ENCODE measurements around the gene WTIP. TPM values are rescaled to one million over a fixed set of nuclear protein-coding genes. Genes with fewer than 3 reads are reported as not detected.
"Not testable (repeated sequence)": the region's sequence is repeated elsewhere in the genome, so short reads cannot be mapped to it uniquely, and the experiment has no call there.

The WTIP gene
- total RNA-seq, 1 experiment from 2014 or later = 73.6 TPM

- ChIA-PET CTCF (no interaction called here), POLR2A (interaction anchor here (0.6 kb wide), 2 partner anchors 11 to 127 kb away, joined by 3 to 11 read pairs; no protein-coding TSS in a partner anchor)
- no TSS peak for BruUV-seq (replicated peaks)
Measured at GRCh38 chr19:34475975-34476594, 5.5 kb upstream of the WTIP start.

GRCh38 chr19:34478496-34478895 is 3.1 kb upstream of the WTIP start:
- H3K36me3 ChIP-seq (ENCODE audit: control insufficient read depth, insufficient read depth, low read length); BruUV-seq (replicated peaks); H3K4me3 ChIP-seq (ENCODE audit: low read depth in 2 of 2, low read length in 2 of 2); H3K27me3 ChIP-seq (ENCODE audit: control insufficient read depth, insufficient read depth, low read length); ATAC-seq; H3K27ac ChIP-seq (ENCODE audit: low read length); CTCF ChIA-PET; in situ Hi-C loops (cut with HindIII; ENCODE audit: low pct_unique_long_range_greater_than_20kb, low sequenced_read_pairs); intact Hi-C loops (cut with micrococcal nuclease; ENCODE audit: unreplicated experiment); H3K4me1 ChIP-seq (ENCODE audit: control insufficient read depth, insufficient read depth, low read length); DNase-seq (ENCODE audit: low read depth, low spot score); H3K9me3 ChIP-seq (ENCODE audit: control insufficient read depth, insufficient read depth, low read depth, low read length): not testable (repeated sequence)
- POLR2A ChIA-PET = interaction anchor here (0.5 to 0.6 kb wide), 2 partner anchors 43 to 1203 kb away, joined by 5 to 7 read pairs; no protein-coding TSS in a partner anchor

More at GRCh38 chr19:34475975-34476594, 5.5 kb upstream of the WTIP start:
- H3K9me3 ChIP-seq (ENCODE audit: control insufficient read depth, insufficient read depth, low read depth, low read length) = no peaks in the 10 kb centered on the region
- no peak overlapping the region for H3K27ac ChIP-seq (ENCODE audit: low read length)
- TF ChIP-seq POLR2AphosphoS5 (IDR thresholded peaks at IDR 0.05; ENCODE audit: low read depth, low read length) = no peak
- TF ChIP-seq REST (IDR thresholded peaks at IDR 0.05; ENCODE audit: insufficient read depth in 1 of 2, low read depth in 2 of 2, low read length in 1 of 2) = no peak
- TF ChIP-seq SIN3A (IDR thresholded peaks at IDR 0.05; ENCODE audit: borderline replicate concordance, insufficient read depth, low read depth, low read length) = no peak
- no peak for TF ChIP-seq TCF7L2 (IDR thresholded peaks at IDR 0.05; ENCODE audit: low read depth, low read length)
- TF ChIP-seq CTCF (IDR thresholded peaks at IDR 0.05) = no peak
- DNase-seq (ENCODE audit: low read depth, low spot score) (no peak), ATAC-seq (no peak)
- peaks cover 5% of the 10 kb centered on the region for H3K36me3 ChIP-seq (ENCODE audit: control insufficient read depth, insufficient read depth, low read length)
- no peaks in the 10 kb centered on the region for H3K27me3 ChIP-seq (ENCODE audit: control insufficient read depth, insufficient read depth, low read length)
- H3K4me1 ChIP-seq (ENCODE audit: control insufficient read depth, insufficient read depth, low read length) = peaks cover 5% of the 10 kb centered on the region
- intact Hi-C loops (cut with micrococcal nuclease; ENCODE audit: unreplicated experiment) (no loop called here), in situ Hi-C loops (cut with HindIII; ENCODE audit: low pct_unique_long_range_greater_than_20kb, low sequenced_read_pairs) (no loop called here)
- H3K4me3 ChIP-seq (ENCODE audit: low read depth in 2 of 2, low read length in 2 of 2) = no peak overlapping the region

DNA sequence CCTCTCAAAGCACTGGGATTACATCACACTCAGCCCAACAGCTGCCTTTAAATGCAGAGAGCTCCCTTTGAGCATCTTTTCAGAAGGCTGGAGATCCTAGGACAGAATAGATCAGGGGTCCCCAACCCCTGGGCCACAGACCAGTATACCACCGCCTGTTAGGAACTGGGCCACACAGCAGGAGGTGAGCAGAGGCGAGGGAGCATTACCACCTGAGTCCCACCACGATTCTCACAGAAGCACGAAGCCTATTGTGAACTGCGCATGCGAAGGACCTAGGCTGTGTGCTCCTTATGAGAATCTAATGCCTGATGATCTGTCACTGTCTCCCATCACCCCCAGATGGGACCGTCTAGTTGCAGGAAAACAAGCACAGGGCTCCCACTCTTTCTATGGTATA is 2.2 kb upstream of the WTIP start:
- Histone ChIP-seq H3K4me3 (ENCODE audit: low read depth in 2 of 2, low read length in 2 of 2) (no peak overlapping the region), H3K27me3 (ENCODE audit: control insufficient read depth, insufficient read depth, low read length) (no peaks in the 10 kb centered on the region), H3K4me1 (ENCODE audit: control insufficient read depth, insufficient read depth, low read length) (peaks cover 15% of the 10 kb centered on the region), H3K27ac (ENCODE audit: low read length) (no peak overlapping the region), H3K36me3 (ENCODE audit: control insufficient read depth, insufficient read depth, low read length) (no peaks in the 10 kb centered on the region), H3K9me3 (ENCODE audit: control insufficient read depth, insufficient read depth, low read depth, low read length) (no peaks in the 10 kb centered on the region)
- BruUV-seq (replicated peaks) = no TSS peak
- ChIA-PET POLR2A (no interaction called here), CTCF (no interaction called here)
- intact Hi-C loops (cut with micrococcal nuclease; ENCODE audit: unreplicated experiment) = no loop called here
- ATAC-seq = no peak
- TF ChIP-seq TCF7L2 (IDR thresholded peaks at IDR 0.05; ENCODE audit: low read depth, low read length) (no peak), CTCF (IDR thresholded peaks at IDR 0.05) (no peak), REST (IDR thresholded peaks at IDR 0.05; ENCODE audit: insufficient read depth in 1 of 2, low read depth in 2 of 2, low read length in 1 of 2) (no peak), POLR2AphosphoS5 (IDR thresholded peaks at IDR 0.05; ENCODE audit: low read depth, low read length) (no peak), SIN3A (IDR thresholded peaks at IDR 0.05; ENCODE audit: borderline replicate concordance, insufficient read depth, low read depth, low read length) (no peak)
- no peak for DNase-seq (ENCODE audit: low read depth, low spot score)
- in situ Hi-C loops (cut with HindIII; ENCODE audit: low pct_unique_long_range_greater_than_20kb, low sequenced_read_pairs) = no loop called here
